ENCODE data around the gene KCNJ9. TPM values are rescaled to one million over a fixed set of nuclear protein-coding genes. Genes with fewer than 3 reads are reported as not detected.

The KCNJ9 gene
- total and polyA plus RNA-seq, 2 of the 4 experiments (the other 2 are of a cell fraction), result not detected

DNA sequence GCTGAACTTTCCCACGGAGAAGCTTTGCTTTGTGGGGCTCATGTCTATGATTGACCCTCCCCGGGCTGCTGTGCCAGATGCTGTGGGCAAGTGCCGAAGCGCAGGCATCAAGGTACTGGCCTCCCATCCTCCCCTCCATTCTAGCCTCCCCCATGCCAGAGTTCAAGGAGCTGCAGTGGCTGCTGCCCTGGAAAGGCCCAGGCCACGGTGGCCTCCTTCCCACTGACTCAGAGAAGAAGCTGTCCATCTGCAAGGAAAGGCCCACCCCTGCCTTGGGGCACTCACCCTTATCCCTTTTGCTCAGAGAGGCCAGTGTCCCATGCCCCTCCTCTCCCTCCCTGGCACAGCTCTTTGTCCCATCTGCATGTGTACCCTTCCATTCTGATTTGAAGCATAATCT lies 49.1 kb downstream of the KCNJ9 start:
- Histone ChIP-seq H2AK5ac (ENCODE audit: low read depth, low read length) (no peak overlapping the region), H3K4ac (ENCODE audit: low read depth, low read length) (no peak overlapping the region), H2AFZ (replicated peaks; ENCODE audit: low read length, poor library complexity) (no peak overlapping the region), H3K27me3 (ENCODE audit: control insufficient read depth, insufficient read depth, low read length) (peaks cover 26% of the 10 kb centered on the region), H4K8ac (ENCODE audit: low read depth in 2 of 2, low read length in 2 of 2) (no peak overlapping the region), H3K9me3 (ENCODE audit: control insufficient read depth, insufficient read depth, low read length) (no peaks in the 10 kb centered on the region), H2BK120ac (ENCODE audit: low read depth, low read length) (no peak overlapping the region), H4K91ac (ENCODE audit: insufficient read depth, low read depth, low read length) (no peak overlapping the region), H3K9me1 (ENCODE audit: insufficient read depth, low read length) (peaks cover 10% of the 10 kb centered on the region), H3K4me2 (ENCODE audit: low read depth, low read length) (no peak overlapping the region), H3K9ac (ENCODE audit: low read depth, low read length) (no peak overlapping the region), H3K4me3 (ENCODE audit: insufficient read depth, low read depth, low read length) (no peak overlapping the region), H2BK20ac (ENCODE audit: low read depth, low read length) (no peak overlapping the region), H3K79me1 (ENCODE audit: low read depth in 1 of 2, low read length in 2 of 2) (no peaks in the 10 kb centered on the region), H2AK9ac (replicated peaks; ENCODE audit: low read depth, low read length, poor library complexity) (no peak overlapping the region), H3K56ac (ENCODE audit: extremely low read depth, insufficient read depth, low read length) (no peak overlapping the region), H2BK5ac (ENCODE audit: low read depth, low read length, poor library complexity, severe bottlenecking) (no peak overlapping the region), H3K36me3 (ENCODE audit: control insufficient read depth, insufficient read depth, low read length) (no peaks in the 10 kb centered on the region), H3K23ac (ENCODE audit: low read depth, low read length) (no peak overlapping the region), H3K4me1 (ENCODE audit: control insufficient read depth, insufficient read depth, low read length) (peaks cover 5% of the 10 kb centered on the region), H4K5ac (ENCODE audit: low read depth, low read length) (no peak overlapping the region), H3K14ac (replicated peaks; ENCODE audit: low read depth, low read length) (no peak overlapping the region), H3K27ac (ENCODE audit: insufficient read depth, low read length) (no peak overlapping the region), H4K20me1 (ENCODE audit: insufficient read depth, low read length) (no peaks in the 10 kb centered on the region), H3K18ac (ENCODE audit: low read depth, low read length) (no peak overlapping the region), H2BK15ac (ENCODE audit: low read depth, low read length) (no peak overlapping the region)
- ATAC-seq (ENCODE audit: low read depth) (no peak), DNase-seq (no peak)
- CTCF ChIA-PET, result no interaction called here
- dilution Hi-C loops (cut with HindIII; ENCODE audit: low sequenced_read_pairs, unreplicated experiment), result no loop called here
- 80% methylated on average over 2 of the region's 5 CpGs; no CpG with 5 or more reads in 1 of the 2 experiments for WGBS, 2 experiments (ENCODE audit: extremely low coverage in 2 of 2, insufficient read length in 1 of 2)
- in situ Hi-C loops (cut with MboI; ENCODE audit: low sequenced_read_pairs), result no loop called here
- intact Hi-C loops (cut with micrococcal nuclease), result no loop called here
- BruUV-seq (replicated peaks), result no TSS peak
- TF ChIP-seq ELK1 (IDR thresholded peaks at IDR 0.05; ENCODE audit: borderline replicate concordance, low read depth, low read length) (no peak), RFX5 (IDR thresholded peaks at IDR 0.05; ENCODE audit: low read depth, low read length) (no peak), MAZ (IDR thresholded peaks at IDR 0.05; ENCODE audit: borderline replicate concordance, low read depth, low read length) (no peak), NFE2L2 (IDR thresholded peaks at IDR 0.05; ENCODE audit: low read depth, low read length) (no peak), POLR2A (IDR thresholded peaks at IDR 0.05; ENCODE audit: low read depth, low read length) (no peak), CHD1 (IDR thresholded peaks at IDR 0.05; ENCODE audit: low read depth, low read length) (no peak)
- POLR2A ChIA-PET (ENCODE audit: unreplicated experiment), result no interaction called here

Data from IMR-90 (cell line).